Activated CD4-positive, CD25-positive, alpha-beta regulatory T cell treated with anti-CD3 and anti-CD28 coated beads, Interleukin-2, amount 50 U/mL, for 24 hours (primary cell): ENCODE measurements around the gene KRT16.
"Not testable (repeated sequence)": the region's sequence is repeated elsewhere in the genome, so short reads cannot be mapped to it uniquely, and the experiment has no call there.

ENCODE experiments used
- ATAC-seq, 2 donors: fragments of 150-1000 bp; cut with Tn5 transposase; one replicate each; pipeline ENCODE4 v1.10.0; 2021; ENCODE audit warnings: mild to moderate bottlenecking in 1 of 2, moderate library complexity in 1 of 2

KRT16 gene

GRCh38 chr17:41627316-41628072, 14.9 kb upstream of the KRT16 start:
- no peak for ATAC-seq

- not testable (repeated sequence) for ATAC-seq
These were observed 14.3 kb upstream of the KRT16 start for GRCh38 chr17:41626914-41627295.

- not testable (repeated sequence) for ATAC-seq
These were observed 13.7 kb upstream of the KRT16 start for GRCh38 chr17:41626028-41626913.

- no peak for ATAC-seq
These were observed 13.0 kb upstream of the KRT16 start for GRCh38 chr17:41625602-41626001.

- ATAC-seq, result no peak
These were observed 11.9 kb upstream of the KRT16 start, which contains the start of gene KRT17 for GRCh38 chr17:41624208-41625101. Gene KRT17, minus strand, starts transcription at chr17:41624575. Its CDS starts 66 bp downstream, at chr17:41624509.

- not testable (repeated sequence) for ATAC-seq
These were observed 10.8 kb upstream of the KRT16 start for GRCh38 chr17:41623184-41623861.

GRCh38 chr17:41622340-41623183, 10.0 kb upstream of the KRT16 start:
- not testable (repeated sequence) for ATAC-seq

GRCh38 chr17:41621916-41622315, 9.3 kb upstream of the KRT16 start:
- ATAC-seq, result no peak

GRCh38 chr17:41621435-41621817, 8.9 kb upstream of the KRT16 start:
- ATAC-seq, result not testable (repeated sequence)

- ATAC-seq, result no peak
These were observed 8.2 kb upstream of the KRT16 start for GRCh38 chr17:41620583-41621434.

- ATAC-seq, result not testable (repeated sequence)
These were observed 7.5 kb upstream of the KRT16 start for GRCh38 chr17:41619927-41620582.

- ATAC-seq, result no peak
These were observed 6.7 kb upstream of the KRT16 start for GRCh38 chr17:41619036-41619926.

GRCh38 chr17:41618341-41619035, 5.9 kb upstream of the KRT16 start:
- no peak for ATAC-seq

- no peak for ATAC-seq
These were observed 5.1 kb upstream of the KRT16 start for GRCh38 chr17:41617698-41618097.

GRCh38 chr17:41617136-41617535, 4.6 kb upstream of the KRT16 start:
- no peak for ATAC-seq

- ATAC-seq, result not testable (repeated sequence)
These were observed 3.9 kb upstream of the KRT16 start for GRCh38 chr17:41616486-41616885.

- no peak for ATAC-seq
These were observed 2.9 kb upstream of the KRT16 start for GRCh38 chr17:41615454-41615853.

GRCh38 chr17:41614767-41615166, 2.2 kb upstream of the KRT16 start:
- not testable (repeated sequence) for ATAC-seq
